HCT116 (cell line): Measurements from ENCODE around the gene IGIP. TPM values are rescaled to one million over a fixed set of nuclear protein-coding genes. Genes with fewer than 3 reads are reported as not detected.

Experiments
- ATAC-seq: fragments of 200-7000 bp; cut with Tn5 transposase; 2 replicates; pipeline ENCODE4 v1.9.1; 2020; ENCODE audit warnings: mild to moderate bottlenecking, moderate library complexity
- BruUV-seq: library from RNA; stranded (reverse); fragments of 400-500 nt; replicated peaks from 2 replicates; lab custom pipeline; 2021; lab: Mats Ljungman, UMichigan
- CTCF ChIA-PET: fragments of 300-600 bp; sonication (Branson Sonifier 250); formaldehyde crosslinking; loops from one replicate; lab custom pipeline; 2021; ENCODE audit warnings: antibody characterized with exemption; lab: Charles Lee
- POLR2A ChIA-PET: fragments of 300-600, 350-600 bp; sonication (Branson Sonifier 250); formaldehyde crosslinking; loops from one replicate; lab custom pipeline; 2021; ENCODE audit warnings: antibody characterized with exemption; lab: Charles Lee
- RAD21 ChIA-PET, 2 experiments: fragments of 300-600 bp; sonication (Branson Sonifier 250); formaldehyde crosslinking; loops; one replicate each; lab custom pipeline; 2023; ENCODE audit warnings: low total read pairs in 2 of 2; ENCODE audit not compliant: uncharacterized antibody in 2 of 2, unreplicated experiment in 2 of 2, low non-redundant PET in 1 of 2; lab: Charles Lee
- DNase-seq: peaks from one replicate; pipeline ENCODE4 v3.0.0-alpha.2; 2010; ENCODE audit warnings: low read depth, low spot score
- H2AFZ ChIP-seq: fragments of 200-600 bp; shearing (Covaris generic), sonication (generic); 2 replicates; pipeline ENCODE4 v1.6.1; 2017; ENCODE audit warnings: low read depth, mixed run types, mixed read lengths, antibody characterized with exemption, low read length; ENCODE audit not compliant: poor library complexity, severe bottlenecking
- H3K27ac ChIP-seq: 2 replicates; pipeline ENCODE4 v1.5.1; 2012; ENCODE audit warnings: low read depth, low read length
- H3K27me3 ChIP-seq: fragments of 200-600 bp; sonication (generic); 2 replicates; pipeline ENCODE4 v1.6.1; 2016; ENCODE audit warnings: mixed run types, low read length, mixed read lengths; ENCODE audit not compliant: insufficient read depth
- H3K36me3 ChIP-seq, 2 experiments: fragments of 200-500 bp in 1 of 2; fragments of 200-600 bp in 1 of 2; sonication (Bioruptor generic) in 1 of 2; sonication (generic) in 1 of 2; 2 replicates each; pipeline versions ENCODE4 v1.5.1 to v1.6.1; 2014 to 2016; ENCODE audit warnings: low read length in 2 of 2, inconsistent platforms in 1 of 2, mixed read lengths in 1 of 2, mixed run types in 1 of 2; ENCODE audit not compliant: insufficient read depth in 2 of 2, control insufficient read depth in 1 of 2
- H3K4me1 ChIP-seq, 2 experiments: fragments of 200-600 bp in 1 of 2; sonication (generic) in 1 of 2; 2 replicates each; pipeline versions ENCODE4 v1.5.1 to v1.6.1; 2012 to 2017; ENCODE audit warnings: low read length in 2 of 2, inconsistent platforms in 1 of 2, mild to moderate bottlenecking in 1 of 2, mixed read lengths in 1 of 2, mixed run types in 1 of 2, moderate library complexity in 1 of 2; ENCODE audit not compliant: insufficient read depth in 2 of 2, control insufficient read depth in 1 of 2
- H3K4me2 ChIP-seq: fragments of 200-600 bp; sonication (generic); 2 replicates; pipeline ENCODE4 v1.6.1; 2017; ENCODE audit warnings: mixed run types, low read length, mixed read lengths
- H3K4me3 ChIP-seq, 2 experiments: fragments of 200-600 bp in 1 of 2; sonication (generic) in 1 of 2; replicated peaks in 1 of 2; 2 replicates each; pipeline ENCODE4 v1.5.1; 2011 to 2016; ENCODE audit warnings: low read length in 2 of 2, control low read depth in 1 of 2, low read depth in 1 of 2, mild to moderate bottlenecking in 1 of 2, mixed read lengths in 1 of 2, mixed run types in 1 of 2
- H3K79me2 ChIP-seq: fragments of 200-600 bp; sonication (generic); 2 replicates; pipeline ENCODE4 v1.6.1; 2017; ENCODE audit warnings: mild to moderate bottlenecking, mixed run types, low read length, moderate library complexity, mixed read lengths; ENCODE audit not compliant: insufficient read depth
- H3K9ac ChIP-seq: fragments of 200-600 bp; sonication (generic); 2 replicates; pipeline ENCODE4 v1.6.1; 2016; ENCODE audit warnings: low read length, mixed read lengths
- H3K9me2 ChIP-seq: fragments of 200-600 bp; sonication (generic), shearing (Covaris generic); 2 replicates; pipeline ENCODE4 v1.6.1; 2017; ENCODE audit warnings: mixed run types, mild to moderate bottlenecking, moderate library complexity; ENCODE audit not compliant: insufficient read depth
- H3K9me3 ChIP-seq, 2 experiments: fragments of 200-500 bp in 1 of 2; fragments of 200-600 bp in 1 of 2; sonication (Bioruptor generic) in 1 of 2; sonication (generic) in 1 of 2; 2 replicates each; pipeline ENCODE4 v1.6.1; 2014 to 2017; ENCODE audit warnings: low read length in 2 of 2, mixed read lengths in 2 of 2, inconsistent platforms in 1 of 2, low read depth in 1 of 2, mild to moderate bottlenecking in 1 of 2, mixed run types in 1 of 2, moderate library complexity in 1 of 2; ENCODE audit not compliant: control insufficient read depth in 1 of 2, insufficient read depth in 1 of 2
- H4K20me1 ChIP-seq: fragments of 200-600 bp; sonication (generic), shearing (Covaris generic); 2 replicates; pipeline ENCODE4 v1.6.1; 2017; ENCODE audit warnings: mixed run types, mild to moderate bottlenecking, moderate library complexity; ENCODE audit not compliant: insufficient read depth
- CEBPB ChIP-seq: IDR thresholded peaks from 2 replicates; pipeline ENCODE4 v1.6.1; 2012; ENCODE audit warnings: low read depth
- EGR1 ChIP-seq: IDR thresholded peaks from 2 replicates; pipeline ENCODE4 v1.6.1; 2012; ENCODE audit warnings: low read depth
- ELF1 ChIP-seq: IDR thresholded peaks from 2 replicates; pipeline ENCODE4 v1.6.1; 2012; ENCODE audit warnings: low read depth, borderline replicate concordance
- EZH2 ChIP-seq: fragments of 200-600 bp; sonication (generic); IDR thresholded peaks from 2 replicates; pipeline ENCODE4 v1.6.1; 2017; ENCODE audit warnings: antibody characterized with exemption, mixed run types
- EZH2phosphoT487 ChIP-seq: fragments of 200-600 bp; IDR thresholded peaks from 2 replicates; pipeline ENCODE4 v1.6.1; 2018; ENCODE audit warnings: antibody characterized with exemption, borderline replicate concordance
- FOSL1 ChIP-seq: IDR thresholded peaks from 2 replicates; pipeline ENCODE4 v1.6.1; 2012; ENCODE audit warnings: low read depth
- JUND ChIP-seq: IDR thresholded peaks from 2 replicates; pipeline ENCODE4 v1.6.1; 2012
- POLR2A ChIP-seq: IDR thresholded peaks from 2 replicates; pipeline ENCODE4 v1.7.0; 2011; ENCODE audit warnings: borderline replicate concordance; ENCODE audit not compliant: insufficient read depth, insufficient read length; ENCODE audit errors: extremely low read depth
- RAD21 ChIP-seq: IDR thresholded peaks from 2 replicates; pipeline ENCODE4 v1.6.1; 2012; ENCODE audit warnings: low read depth, mild to moderate bottlenecking
- SIN3A ChIP-seq: IDR thresholded peaks from 2 replicates; pipeline ENCODE4 v1.6.1; 2012; ENCODE audit warnings: low read depth
- SP1 ChIP-seq: IDR thresholded peaks from 2 replicates; pipeline ENCODE4 v1.6.1; 2012; ENCODE audit warnings: low read depth
- SRF ChIP-seq: IDR thresholded peaks from 2 replicates; pipeline ENCODE4 v1.6.1; 2012; ENCODE audit warnings: low read depth
- YY1 ChIP-seq: IDR thresholded peaks from 2 replicates; pipeline ENCODE4 v1.6.1; 2011; ENCODE audit warnings: low read length, low read depth, moderate library complexity, mild to moderate bottlenecking; ENCODE audit not compliant: insufficient replicate concordance; ENCODE audit errors: extremely low read depth
- ZFX ChIP-seq: fragments of 450-650 bp; IDR thresholded peaks from 2 replicates; pipeline ENCODE4 v1.6.1; 2017
- ZNF274 ChIP-seq: fragments of 200-500 bp; sonication (Bioruptor generic); IDR thresholded peaks from 2 replicates; pipeline ENCODE4 v1.6.1; 2014; ENCODE audit warnings: mild to moderate bottlenecking, low read depth, low read length, inconsistent platforms
- intact Hi-C: fragments of 100-400 bp; cut with micrococcal nuclease; formaldehyde crosslinking; loops from 2 replicates; pipeline ENCODE4 v1.10.0; 2022
- total RNA-seq: library from RNA; stranded (reverse); gene quantifications from one replicate; pipeline ENCODE4 v1.2.1, GENCODE V29; 2021; ENCODE audit not compliant: unreplicated experiment
- TF ChIP-seq, protein P1 (sequence below): IDR thresholded peaks from 2 replicates; pipeline ENCODE4 v1.6.1; 2012; ENCODE audit warnings: low read depth
- TF ChIP-seq, protein P2 (sequence below), 3 experiments: fragments of 200-600 bp in 1 of 3; sonication (generic) in 1 of 3; IDR thresholded peaks in 2 of 3; conservative IDR thresholded peaks in 1 of 3; 2 replicates each; pipeline ENCODE4 v1.5.1; 2012 to 2017; ENCODE audit warnings: low read depth in 2 of 3, low read length in 2 of 3, antibody characterized with exemption in 1 of 3, borderline replicate concordance in 1 of 3, control low read depth in 1 of 3, mild to moderate bottlenecking in 1 of 3, mixed read lengths in 1 of 3, mixed run types in 1 of 3, moderate library complexity in 1 of 3; ENCODE audit not compliant: insufficient read depth in 1 of 3
- TF ChIP-seq, protein P3 (sequence below): IDR thresholded peaks from 2 replicates; pipeline ENCODE4 v1.6.1; 2012
- TF ChIP-seq, protein P4 (sequence below): IDR thresholded peaks from 2 replicates; pipeline ENCODE4 v1.6.1; 2011; ENCODE audit warnings: mild to moderate bottlenecking, low read length, moderate library complexity; ENCODE audit not compliant: insufficient replicate concordance; ENCODE audit errors: extremely low read depth

IGIP gene
- total RNA-seq, 1 experiment from 2014 or later = 5.2 TPM

DNA sequence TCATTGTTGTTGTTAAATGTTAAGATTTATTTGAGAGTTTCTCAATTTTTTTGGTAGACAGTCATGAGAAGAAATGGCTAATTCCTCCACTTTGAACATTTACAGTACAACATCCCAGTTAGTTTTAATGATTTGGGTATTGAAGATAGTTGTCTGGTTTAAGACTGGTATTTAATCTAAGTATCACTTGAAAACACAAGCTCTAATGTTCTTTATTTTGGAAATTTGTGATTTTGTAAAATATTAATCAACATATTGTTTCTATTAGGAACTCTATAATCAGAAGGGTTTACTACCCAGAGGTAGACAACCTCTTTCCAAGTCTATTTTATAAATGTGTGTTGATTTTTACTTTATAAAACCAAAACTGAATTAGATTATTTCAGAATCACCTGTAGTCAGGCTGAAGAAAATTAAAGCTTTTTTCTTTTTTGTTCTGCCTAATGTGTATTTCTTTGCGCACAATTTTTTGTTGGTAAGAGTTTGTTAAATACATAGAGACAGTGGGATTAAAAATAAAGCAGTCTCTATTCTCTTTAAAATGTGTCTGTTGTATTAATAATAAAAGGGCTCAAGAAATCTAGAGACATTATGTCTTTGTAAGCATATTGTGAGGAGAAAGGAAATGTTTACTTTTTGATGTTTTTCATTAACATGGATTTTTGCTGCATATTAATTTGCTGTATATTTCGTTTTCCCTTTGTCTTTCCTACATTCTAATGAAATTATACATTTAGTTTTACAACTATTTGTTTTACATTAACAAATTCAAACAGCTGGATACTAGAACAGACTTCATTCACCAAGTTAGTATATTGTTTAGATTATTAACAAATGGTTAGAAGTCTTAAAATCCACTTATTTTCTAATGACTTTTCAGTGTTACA is 15.7 kb upstream of the IGIP start:
- TF ChIP-seq, protein P1, sequence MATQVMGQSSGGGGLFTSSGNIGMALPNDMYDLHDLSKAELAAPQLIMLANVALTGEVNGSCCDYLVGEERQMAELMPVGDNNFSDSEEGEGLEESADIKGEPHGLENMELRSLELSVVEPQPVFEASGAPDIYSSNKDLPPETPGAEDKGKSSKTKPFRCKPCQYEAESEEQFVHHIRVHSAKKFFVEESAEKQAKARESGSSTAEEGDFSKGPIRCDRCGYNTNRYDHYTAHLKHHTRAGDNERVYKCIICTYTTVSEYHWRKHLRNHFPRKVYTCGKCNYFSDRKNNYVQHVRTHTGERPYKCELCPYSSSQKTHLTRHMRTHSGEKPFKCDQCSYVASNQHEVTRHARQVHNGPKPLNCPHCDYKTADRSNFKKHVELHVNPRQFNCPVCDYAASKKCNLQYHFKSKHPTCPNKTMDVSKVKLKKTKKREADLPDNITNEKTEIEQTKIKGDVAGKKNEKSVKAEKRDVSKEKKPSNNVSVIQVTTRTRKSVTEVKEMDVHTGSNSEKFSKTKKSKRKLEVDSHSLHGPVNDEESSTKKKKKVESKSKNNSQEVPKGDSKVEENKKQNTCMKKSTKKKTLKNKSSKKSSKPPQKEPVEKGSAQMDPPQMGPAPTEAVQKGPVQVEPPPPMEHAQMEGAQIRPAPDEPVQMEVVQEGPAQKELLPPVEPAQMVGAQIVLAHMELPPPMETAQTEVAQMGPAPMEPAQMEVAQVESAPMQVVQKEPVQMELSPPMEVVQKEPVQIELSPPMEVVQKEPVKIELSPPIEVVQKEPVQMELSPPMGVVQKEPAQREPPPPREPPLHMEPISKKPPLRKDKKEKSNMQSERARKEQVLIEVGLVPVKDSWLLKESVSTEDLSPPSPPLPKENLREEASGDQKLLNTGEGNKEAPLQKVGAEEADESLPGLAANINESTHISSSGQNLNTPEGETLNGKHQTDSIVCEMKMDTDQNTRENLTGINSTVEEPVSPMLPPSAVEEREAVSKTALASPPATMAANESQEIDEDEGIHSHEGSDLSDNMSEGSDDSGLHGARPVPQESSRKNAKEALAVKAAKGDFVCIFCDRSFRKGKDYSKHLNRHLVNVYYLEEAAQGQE = no peak
- TF ChIP-seq EZH2 = no peak
- no peak for TF ChIP-seq EGR1
- TF ChIP-seq, protein P2, sequence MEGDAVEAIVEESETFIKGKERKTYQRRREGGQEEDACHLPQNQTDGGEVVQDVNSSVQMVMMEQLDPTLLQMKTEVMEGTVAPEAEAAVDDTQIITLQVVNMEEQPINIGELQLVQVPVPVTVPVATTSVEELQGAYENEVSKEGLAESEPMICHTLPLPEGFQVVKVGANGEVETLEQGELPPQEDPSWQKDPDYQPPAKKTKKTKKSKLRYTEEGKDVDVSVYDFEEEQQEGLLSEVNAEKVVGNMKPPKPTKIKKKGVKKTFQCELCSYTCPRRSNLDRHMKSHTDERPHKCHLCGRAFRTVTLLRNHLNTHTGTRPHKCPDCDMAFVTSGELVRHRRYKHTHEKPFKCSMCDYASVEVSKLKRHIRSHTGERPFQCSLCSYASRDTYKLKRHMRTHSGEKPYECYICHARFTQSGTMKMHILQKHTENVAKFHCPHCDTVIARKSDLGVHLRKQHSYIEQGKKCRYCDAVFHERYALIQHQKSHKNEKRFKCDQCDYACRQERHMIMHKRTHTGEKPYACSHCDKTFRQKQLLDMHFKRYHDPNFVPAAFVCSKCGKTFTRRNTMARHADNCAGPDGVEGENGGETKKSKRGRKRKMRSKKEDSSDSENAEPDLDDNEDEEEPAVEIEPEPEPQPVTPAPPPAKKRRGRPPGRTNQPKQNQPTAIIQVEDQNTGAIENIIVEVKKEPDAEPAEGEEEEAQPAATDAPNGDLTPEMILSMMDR (IDR thresholded peaks at IDR 0.05 in 2 of 3, conservative IDR thresholded peaks at IDR 0.05 in 1 of 3; ENCODE audit: borderline replicate concordance in 1 of 3, insufficient read depth in 1 of 3, low read depth in 2 of 3, low read length in 2 of 3) = no peak
- TF ChIP-seq, protein P3, sequence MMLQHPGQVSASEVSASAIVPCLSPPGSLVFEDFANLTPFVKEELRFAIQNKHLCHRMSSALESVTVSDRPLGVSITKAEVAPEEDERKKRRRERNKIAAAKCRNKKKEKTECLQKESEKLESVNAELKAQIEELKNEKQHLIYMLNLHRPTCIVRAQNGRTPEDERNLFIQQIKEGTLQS = no peak
- TF ChIP-seq CEBPB = no peak
- TF ChIP-seq ZNF274 = no peak
- no peak for TF ChIP-seq FOSL1
- TF ChIP-seq ZFX = no peak
- TF ChIP-seq SIN3A = no peak
- no peak for TF ChIP-seq SRF
- TF ChIP-seq, protein P4, sequence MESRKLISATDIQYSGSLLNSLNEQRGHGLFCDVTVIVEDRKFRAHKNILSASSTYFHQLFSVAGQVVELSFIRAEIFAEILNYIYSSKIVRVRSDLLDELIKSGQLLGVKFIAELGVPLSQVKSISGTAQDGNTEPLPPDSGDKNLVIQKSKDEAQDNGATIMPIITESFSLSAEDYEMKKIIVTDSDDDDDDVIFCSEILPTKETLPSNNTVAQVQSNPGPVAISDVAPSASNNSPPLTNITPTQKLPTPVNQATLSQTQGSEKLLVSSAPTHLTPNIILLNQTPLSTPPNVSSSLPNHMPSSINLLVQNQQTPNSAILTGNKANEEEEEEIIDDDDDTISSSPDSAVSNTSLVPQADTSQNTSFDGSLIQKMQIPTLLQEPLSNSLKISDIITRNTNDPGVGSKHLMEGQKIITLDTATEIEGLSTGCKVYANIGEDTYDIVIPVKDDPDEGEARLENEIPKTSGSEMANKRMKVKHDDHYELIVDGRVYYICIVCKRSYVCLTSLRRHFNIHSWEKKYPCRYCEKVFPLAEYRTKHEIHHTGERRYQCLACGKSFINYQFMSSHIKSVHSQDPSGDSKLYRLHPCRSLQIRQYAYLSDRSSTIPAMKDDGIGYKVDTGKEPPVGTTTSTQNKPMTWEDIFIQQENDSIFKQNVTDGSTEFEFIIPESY = no peak
- TF ChIP-seq RAD21 = no peak
- TF ChIP-seq JUND = no peak
- no peak for TF ChIP-seq POLR2A
- no peak for TF ChIP-seq SP1
- no peak for TF ChIP-seq YY1
- TF ChIP-seq EZH2phosphoT487 = no peak
- TF ChIP-seq ELF1 = no peak
- Histone ChIP-seq H3K79me2 (peaks cover 62% of the 10 kb centered on the region), H2AFZ (no peak overlapping the region), H4K20me1 (no peaks in the 10 kb centered on the region), H3K4me3 (no peak overlapping the region), H3K9ac (no peak overlapping the region), H3K27ac (no peak overlapping the region), H3K36me3 (no peaks in the 10 kb centered on the region), H3K9me2 (no peaks in the 10 kb centered on the region), H3K4me1 (peaks cover 14 to 51% of the 10 kb centered on the region in 2 experiments), H3K4me2 (peak overlapping the region; percentile 95; the same call in 1 of the 2 replicates), H3K9me3 (no peaks in the 10 kb centered on the region), H3K27me3 (no peaks in the 10 kb centered on the region)
- POLR2A ChIA-PET = no interaction called here
- no peak for DNase-seq
- no TSS peak for BruUV-seq
- intact Hi-C loops = no loop called here
- CTCF ChIA-PET = interaction anchor here (1.0 to 2.1 kb wide), 2 partner anchors 9 to 38 kb away, joined by 3 to 6 read pairs; no protein-coding TSS in a partner anchor
- RAD21 ChIA-PET = no interaction called here
- no peak for ATAC-seq
